Gastroesophageal sphincter (tissue), 4 donors: ENCODE measurements around the gene PROZ. TPM values are rescaled to one million over a fixed set of nuclear protein-coding genes. Genes with fewer than 3 reads are reported as not detected.

Experiments used
- ATAC-seq: fragments of 150-250 bp; one replicate; pipeline ENCODE4 v1.9.1; 2016; ENCODE audit warnings: mild to moderate bottlenecking, moderate library complexity
- H3K27ac ChIP-seq, 4 donors: fragments of 200-600 bp; sonication (generic) in 3 of 4; 1 replicate in 3 of 4; 2 replicates in 1 of 4; pipeline ENCODE4 v1.5.1; 2016 to 2019
- H3K27me3 ChIP-seq: fragments of 200-600 bp; sonication (generic); one replicate; pipeline ENCODE4 v1.5.1; 2019
- H3K36me3 ChIP-seq, 2 donors: fragments of 200-600 bp; sonication (generic); one replicate each; pipeline ENCODE4 v1.5.1; 2019; ENCODE audit warnings: control low read depth in 1 of 2
- H3K4me1 ChIP-seq, 3 donors: fragments of 200-600 bp; sonication (generic); 1 replicate in 2 of 3; 2 replicates in 1 of 3; pipeline ENCODE4 v1.5.1; 2016 to 2019; ENCODE audit warnings: control low read depth in 2 of 3
- H3K4me3 ChIP-seq, 2 donors: fragments of 200-600 bp; sonication (generic); one replicate each; pipeline ENCODE4 v1.5.1; 2019; ENCODE audit warnings: mild to moderate bottlenecking in 1 of 2, moderate library complexity in 1 of 2
- H3K9me3 ChIP-seq, 3 donors: fragments of 200-600 bp; sonication (generic); one replicate each; pipeline ENCODE4 v1.5.1; 2017 to 2019; ENCODE audit warnings: control low read depth in 2 of 3
- CTCF ChIP-seq, 4 experiments: fragments of 200-600 bp in 2 of 4; fragments of 450-650 bp in 2 of 4; sonication (generic) in 1 of 4; IDR thresholded peaks; one replicate each; pipeline ENCODE4 v1.5.1; 2017 to 2019; ENCODE audit warnings: antibody characterized with exemption in 4 of 4, mild to moderate bottlenecking in 2 of 4, moderate library complexity in 2 of 4
- EP300 ChIP-seq: sonication (generic); formaldehyde crosslinking; IDR thresholded peaks from one replicate; pipeline ENCODE4 v1.6.1; 2017; ENCODE audit warnings: antibody characterized with exemption, mild to moderate bottlenecking
- POLR2A ChIP-seq, 2 donors: fragments of 450-650 bp; IDR thresholded peaks; one replicate each; pipeline ENCODE4 v1.6.1; 2017; ENCODE audit warnings: antibody characterized with exemption in 2 of 2, mild to moderate bottlenecking in 2 of 2, moderate library complexity in 1 of 2
- POLR2AphosphoS5 ChIP-seq: sonication (generic); formaldehyde crosslinking; IDR thresholded peaks from one replicate; pipeline ENCODE4 v1.6.1; 2017; ENCODE audit warnings: antibody characterized with exemption
- WGBS, 2 donors: methylation state at CpG; one replicate each; pipeline ENCODE4 v1.1.5; 2018; ENCODE audit warnings: low coverage in 1 of 2; 5-methylcytosine and 5-hydroxymethylcytosine counted together
- total RNA-seq, 4 donors: library from RNA; depleted of rRNA; stranded (reverse); fragments of >200 nt; gene quantifications; one replicate each; pipeline ENCODE4 v1.1.0, GENCODE V29; 2016

The PROZ gene
- total RNA-seq, 4 donors from 2014 or later = not detected

- no peak overlapping the region for H3K27ac ChIP-seq
- no peaks in the 10 kb centered on the region for H3K9me3 ChIP-seq
- peaks cover 61% of the 10 kb centered on the region for H3K27me3 ChIP-seq
- H3K36me3 ChIP-seq = no peaks in the 10 kb centered on the region
- peaks cover 0 to 18% (median 11%) of the 10 kb centered on the region in 3 donors for H3K4me1 ChIP-seq
- ATAC-seq = no peak
- H3K4me3 ChIP-seq = no peak overlapping the region
- TF ChIP-seq POLR2A (IDR thresholded peaks at IDR 0.05) (no peak), CTCF (IDR thresholded peaks at IDR 0.05) (no peak)
- WGBS, 2 donors = 77 to 92% methylated on average over 2 to 3 of the region's 9 CpGs
Measured at GRCh38 chr13:113112893-113113845, 45.3 kb upstream of the PROZ start.

- peaks cover 0 to 18% (median 11%) of the 10 kb centered on the region in 3 donors for H3K4me1 ChIP-seq
- H3K4me3 ChIP-seq = no peak overlapping the region
- no peaks in the 10 kb centered on the region for H3K36me3 ChIP-seq
- peaks cover 65% of the 10 kb centered on the region for H3K27me3 ChIP-seq
- no peak for ATAC-seq
- TF ChIP-seq CTCF (IDR thresholded peaks at IDR 0.05) = no peak
- no peak for TF ChIP-seq EP300
- no peak for TF ChIP-seq POLR2AphosphoS5
- TF ChIP-seq POLR2A (IDR thresholded peaks at IDR 0.05) = no peak
- H3K9me3 ChIP-seq = no peaks in the 10 kb centered on the region
- WGBS, 2 donors = 92% methylated on average over 2 of the region's 8 CpGs; no CpG with 5 or more reads in 1 of the 2 donors
- H3K27ac ChIP-seq = no peak overlapping the region
Measured at GRCh38 chr13:113113846-113114271, 44.6 kb upstream of the PROZ start.

GRCh38 chr13:113114511-113115362, 43.7 kb upstream of the PROZ start:
- Histone ChIP-seq H3K9me3 (no peaks in the 10 kb centered on the region), H3K4me3 (no peak overlapping the region), H3K27ac (no peak overlapping the region), H3K27me3 (peaks cover 56% of the 10 kb centered on the region), H3K36me3 (no peaks in the 10 kb centered on the region), H3K4me1 (peaks cover 0 to 14% (median 10%) of the 10 kb centered on the region in 3 donors)
- TF ChIP-seq POLR2AphosphoS5 (no peak), POLR2A (IDR thresholded peaks at IDR 0.05) (no peak), EP300 (no peak), CTCF (IDR thresholded peaks at IDR 0.05) (no peak)
- 80 to 84% methylated on average over 2 to 7 of the region's 17 CpGs for WGBS, 2 donors
- ATAC-seq = no peak

- Histone ChIP-seq H3K4me1 (peaks cover 0 to 5% (median 4%) of the 10 kb centered on the region in 3 donors), H3K4me3 (no peak overlapping the region), H3K36me3 (no peaks in the 10 kb centered on the region), H3K9me3 (no peaks in the 10 kb centered on the region), H3K27me3 (peaks cover 48% of the 10 kb centered on the region), H3K27ac (no peak overlapping the region)
- no peak for ATAC-seq
- TF ChIP-seq POLR2A (IDR thresholded peaks at IDR 0.05) (no peak), CTCF (IDR thresholded peaks at IDR 0.05) (no peak), POLR2AphosphoS5 (no peak), EP300 (no peak)
- 87 to 100% methylated on average over 2 to 3 of the region's 21 CpGs for WGBS, 2 donors
Measured at GRCh38 chr13:113115363-113116205, 42.9 kb upstream of the PROZ start.
